ENCODE measurements around the gene STAG3.

DNA sequence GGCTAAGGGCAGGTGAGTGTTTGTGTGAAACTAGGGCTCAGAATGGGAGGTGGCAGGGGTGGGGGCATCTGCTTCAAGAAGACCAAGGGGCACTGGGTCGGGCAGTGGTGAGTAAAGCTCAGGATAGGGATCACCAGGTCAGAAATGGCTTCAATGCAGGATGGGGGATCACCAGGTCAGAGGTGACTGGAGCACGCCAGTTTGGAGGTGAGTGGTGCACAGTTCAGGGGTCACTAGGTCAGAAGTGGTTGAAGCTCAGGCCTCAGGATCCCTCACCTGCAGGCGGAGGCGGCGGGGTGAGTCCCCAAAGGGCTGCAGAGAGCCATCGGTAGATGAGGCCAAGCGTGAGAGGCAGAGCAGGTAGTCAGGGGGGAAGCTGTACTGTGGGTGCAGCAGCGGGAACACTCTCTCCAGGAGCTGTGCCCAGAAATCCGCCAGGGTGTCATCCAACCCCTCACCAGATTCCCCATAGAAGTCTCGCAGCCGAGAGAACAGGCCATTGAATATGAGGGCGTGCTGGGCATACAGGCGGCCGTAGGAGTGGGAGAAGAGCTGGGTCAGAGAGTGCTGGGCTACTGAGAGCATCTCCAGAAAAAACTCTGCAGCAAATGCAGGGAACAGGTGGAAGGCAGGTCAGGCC is 2.3 kb upstream of the STAG3 start:
- TF ChIP-seq POLR2A (IDR thresholded peaks at IDR 0.05) (no peak), CTCF (IDR thresholded peaks at IDR 0.05) (no peak), EP300 (IDR thresholded peaks at IDR 0.05) (no peak)
